HepG2 (cell line): ENCODE results near the gene CIAO2B. TPM values are rescaled to one million over a fixed set of nuclear protein-coding genes. Genes with fewer than 3 reads are reported as not detected.

Experiments used
- CBFB ChIP-seq: sonication (generic); formaldehyde crosslinking; IDR thresholded peaks from 2 replicates; pipeline ENCODE4 v1.4.0; 2020; ENCODE audit warnings: missing genetic modification reagents
- CC2D1A ChIP-seq: sonication (generic); formaldehyde crosslinking; IDR thresholded peaks from 2 replicates; pipeline ENCODE4 v1.8.1; 2023; ENCODE audit warnings: mild to moderate bottlenecking, missing genetic modification reagents
- EHMT2 ChIP-seq: fragments of 200-600 bp; sonication (generic); IDR thresholded peaks from 2 replicates; pipeline ENCODE4 v1.7.0; 2017; ENCODE audit warnings: antibody characterized with exemption, low read depth, low read length, borderline replicate concordance
- ETV5 ChIP-seq: IDR thresholded peaks from 2 replicates; pipeline ENCODE4 v1.6.1; 2018; ENCODE audit warnings: missing biosample characterization, missing genetic modification reagents, inconsistent platforms, borderline replicate concordance
- GATAD2A ChIP-seq: IDR thresholded peaks from 2 replicates; pipeline ENCODE4 v1.6.1; 2016
- HNF1B ChIP-seq: sonication (generic); formaldehyde crosslinking; IDR thresholded peaks from 2 replicates; pipeline ENCODE4 v1.5.1; 2020; ENCODE audit warnings: mild to moderate bottlenecking, moderate library complexity, missing genetic modification reagents
- HNRNPH1 ChIP-seq: fragments of 200-400 bp; formaldehyde crosslinking; optimal IDR thresholded peaks from 2 replicates; pipeline ENCODE3; 2017; ENCODE audit warnings: mild to moderate bottlenecking, low read depth, low read length
- IRF9 ChIP-seq: sonication (generic); formaldehyde crosslinking; IDR thresholded peaks from 2 replicates; pipeline ENCODE4 v1.8.0; 2022; ENCODE audit warnings: missing genetic modification reagents, mild to moderate bottlenecking, borderline replicate concordance
- MAZ ChIP-seq, 2 experiments: sonication (generic) in 1 of 2; formaldehyde crosslinking in 1 of 2; IDR thresholded peaks; 2 replicates each; pipeline versions ENCODE4 v1.5.0 to v1.6.1; 2012 to 2020; ENCODE audit warnings: low read depth in 2 of 2, mild to moderate bottlenecking in 2 of 2, borderline replicate concordance in 1 of 2, improper control_type of control experiment in 1 of 2, low read length in 1 of 2, missing genetic modification reagents in 1 of 2, moderate library complexity in 1 of 2
- PAXIP1 ChIP-seq: sonication (generic); formaldehyde crosslinking; conservative IDR thresholded peaks from 2 replicates; pipeline ENCODE4 v1.4.0; 2020; ENCODE audit warnings: mild to moderate bottlenecking, missing genetic modification reagents, moderate library complexity
- REPIN1 ChIP-seq: sonication (generic); formaldehyde crosslinking; IDR thresholded peaks from 2 replicates; pipeline ENCODE4 v1.8.0; 2022; ENCODE audit warnings: missing genetic modification reagents, low read depth, mild to moderate bottlenecking, borderline replicate concordance
- TBX2 ChIP-seq: sonication (generic); formaldehyde crosslinking; IDR thresholded peaks from 2 replicates; pipeline ENCODE4 v1.5.0; 2020; ENCODE audit warnings: missing genetic modification reagents, mild to moderate bottlenecking, borderline replicate concordance
- TEAD2 ChIP-seq: sonication (generic); formaldehyde crosslinking; IDR thresholded peaks from 2 replicates; pipeline ENCODE4 v1.9.0; 2021; ENCODE audit warnings: missing genetic modification reagents
- U2AF1 ChIP-seq: fragments of 200-400 bp; formaldehyde crosslinking; optimal IDR thresholded peaks from 2 replicates; pipeline ENCODE3; 2017; ENCODE audit warnings: mild to moderate bottlenecking, low read depth, low read length
- ZBED4 ChIP-seq: sonication (generic); formaldehyde crosslinking; IDR thresholded peaks from 2 replicates; pipeline ENCODE4 v1.4.0; 2020; ENCODE audit warnings: missing genetic modification reagents, borderline replicate concordance
- ZNF446 ChIP-seq: sonication (generic); formaldehyde crosslinking; IDR thresholded peaks from 2 replicates; pipeline ENCODE4 v1.5.0; 2020; ENCODE audit warnings: mild to moderate bottlenecking, missing genetic modification reagents
- ZNF747 ChIP-seq: sonication (generic); formaldehyde crosslinking; IDR thresholded peaks from 2 replicates; pipeline ENCODE4 v1.8.1; 2023; ENCODE audit warnings: missing genetic modification reagents, mild to moderate bottlenecking, borderline replicate concordance
- ZNF891 ChIP-seq: sonication (generic); formaldehyde crosslinking; IDR thresholded peaks from 2 replicates; pipeline ENCODE4 v1.5.0; 2020; ENCODE audit warnings: mild to moderate bottlenecking, missing genetic modification reagents
- polyA plus RNA-seq, 8 experiments: library from polyadenylated mRNA; depleted of rRNA in 3 of 8; stranded (reverse) in 7 of 8; unstranded in 1 of 8; fragments of >200 nt; fragmentation: Illumina TruSeq in 4 of 8; extraction: Trizol in 4 of 8; gene quantifications; 2 replicates each; pipeline versions ENCODE4 v1.2.1 to v1.2.3, GENCODE V29; 2011 to 2016; ENCODE audit warnings: low read depth in 4 of 8, missing spikeins in 1 of 8, mixed read lengths in 1 of 8; ENCODE audit not compliant: insufficient read depth in 1 of 8
- total RNA-seq, 5 experiments: library from RNA; depleted of rRNA; stranded (reverse); fragments of >200 nt; fragmentation: Illumina TruSeq; extraction: Trizol; gene quantifications; 2 replicates each; pipeline ENCODE4 v1.2.3, GENCODE V29; 2016; ENCODE audit warnings: low read depth in 1 of 5

CIAO2B gene
- total and polyA plus RNA-seq, 2 of the 13 experiments (the other 11 are each of a cell fraction or from before 2014, with no cell fraction given) = 157 to 293 TPM

- no peak for TF ChIP-seq IRF9
- no peak for TF ChIP-seq HNRNPH1
- TF ChIP-seq U2AF1 = no peak
- no peak for TF ChIP-seq CBFB (CRISPR knock-in tag)
- no peak for TF ChIP-seq ZNF747 (CRISPR knock-in tag)
- TF ChIP-seq PAXIP1 (CRISPR knock-in tag) = peak; percentile 47; the same call in 1 of the 2 replicates
- TF ChIP-seq ZNF446 (CRISPR knock-in tag) = no peak
- peak; percentile 44 for TF ChIP-seq GATAD2A (CRISPR knock-in tag)
- TF ChIP-seq TBX2 (CRISPR knock-in tag) = peak; percentile 12; the same call in 1 of the 2 replicates
- no peak for TF ChIP-seq ZBED4 (CRISPR knock-in tag)
- TF ChIP-seq REPIN1 (CRISPR knock-in tag) = no peak
- no peak for TF ChIP-seq CC2D1A
- TF ChIP-seq HNF1B (CRISPR knock-in tag) = 0 out of 2 replicates have a peak, but pooled peaks have one; percentile 31
- TF ChIP-seq EHMT2 = no peak
- no peak for TF ChIP-seq ZNF891 (CRISPR knock-in tag)
- no peak for TF ChIP-seq TEAD2 (CRISPR knock-in tag)
- no peak for TF ChIP-seq ETV5 (CRISPR knock-in tag)
- 0 out of 2 replicates have a peak, but pooled peaks have one; percentile 24 for TF ChIP-seq MAZ (IDR thresholded peaks at IDR 0.05; ENCODE audit: borderline replicate concordance, low read depth, low read length)
- TF ChIP-seq MAZ (CRISPR knock-in tag; IDR thresholded peaks at IDR 0.05; ENCODE audit: low read depth) = no peak
These were observed 34.1 kb downstream of the CIAO2B start (continued) for GRCh38 chr16:66899945-66900710.
